DMS 273 treated with DMSO at 0.1 percent for 48 hours (cell line): Measurements from ENCODE around the gene MASP2.
A peak's percentile ranks its signal among the peaks of the same experiment; 100 is the strongest.
"Not testable (repeated sequence)": the region's sequence is repeated elsewhere in the genome, so short reads cannot be mapped to it uniquely, and the experiment has no call there.

ENCODE experiments used
- DNase-seq: peaks from one replicate; lab custom pipeline; 2025; lab: John Stamatoyannopoulos, UW

The MASP2 gene

DNA sequence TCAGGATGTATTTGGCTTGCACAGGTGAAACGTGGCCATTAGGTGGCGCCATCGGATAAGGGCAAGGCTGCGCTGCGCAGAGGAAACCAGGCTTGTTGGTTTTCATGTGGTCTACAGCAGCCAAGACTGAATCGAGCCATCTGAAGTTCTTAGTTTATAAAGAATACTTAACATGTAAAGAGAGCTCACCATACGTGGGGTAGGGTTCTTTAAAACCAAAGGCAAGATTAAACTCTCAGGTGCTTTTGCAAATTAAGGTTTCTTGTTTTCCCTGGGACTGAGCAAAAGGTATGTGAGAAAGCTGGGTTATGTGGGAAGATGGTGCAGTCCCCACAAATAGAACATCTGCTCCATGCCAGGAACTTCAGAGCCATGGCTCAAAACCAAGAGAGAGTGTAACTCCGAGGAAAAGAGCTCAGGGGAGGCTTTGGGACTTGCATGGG lies 9.3 kb downstream of the MASP2 start:
- peak; percentile 59 for DNase-seq

DNA sequence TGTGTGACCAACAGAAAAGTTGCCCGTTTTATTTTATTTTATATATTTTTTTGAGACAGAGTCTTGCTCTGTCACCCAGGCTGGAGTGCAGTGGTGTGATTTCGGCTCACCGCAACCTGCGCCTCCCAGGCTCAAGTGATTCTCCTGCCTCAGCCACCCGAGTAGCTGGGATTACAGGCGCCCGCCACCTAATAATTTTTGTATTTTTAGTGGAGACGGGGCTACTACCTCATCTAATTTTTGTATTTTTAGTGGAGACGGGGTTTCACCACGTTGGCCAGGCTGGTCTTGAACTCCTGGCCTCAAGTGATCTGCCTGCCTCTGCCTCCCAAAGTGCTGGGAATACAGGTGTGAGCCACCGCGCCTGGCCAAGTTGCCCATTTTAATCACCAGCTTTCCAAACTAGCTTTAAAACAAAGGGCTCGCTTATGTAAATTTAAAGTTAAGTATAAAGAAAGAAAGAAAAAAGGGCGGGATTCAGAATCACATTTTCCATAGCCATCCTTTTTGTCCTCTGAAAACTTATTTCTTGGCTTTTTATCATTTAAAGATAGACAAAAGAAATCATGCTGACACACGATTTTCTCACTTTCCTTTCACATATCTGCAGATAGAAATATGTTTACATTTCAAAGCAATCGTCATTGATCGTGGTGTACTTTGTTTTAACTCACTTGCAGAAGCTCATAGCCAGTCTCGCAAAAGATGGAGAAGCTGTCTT lies 9.9 kb downstream of the MASP2 start:
- not testable (repeated sequence) for DNase-seq

DNA sequence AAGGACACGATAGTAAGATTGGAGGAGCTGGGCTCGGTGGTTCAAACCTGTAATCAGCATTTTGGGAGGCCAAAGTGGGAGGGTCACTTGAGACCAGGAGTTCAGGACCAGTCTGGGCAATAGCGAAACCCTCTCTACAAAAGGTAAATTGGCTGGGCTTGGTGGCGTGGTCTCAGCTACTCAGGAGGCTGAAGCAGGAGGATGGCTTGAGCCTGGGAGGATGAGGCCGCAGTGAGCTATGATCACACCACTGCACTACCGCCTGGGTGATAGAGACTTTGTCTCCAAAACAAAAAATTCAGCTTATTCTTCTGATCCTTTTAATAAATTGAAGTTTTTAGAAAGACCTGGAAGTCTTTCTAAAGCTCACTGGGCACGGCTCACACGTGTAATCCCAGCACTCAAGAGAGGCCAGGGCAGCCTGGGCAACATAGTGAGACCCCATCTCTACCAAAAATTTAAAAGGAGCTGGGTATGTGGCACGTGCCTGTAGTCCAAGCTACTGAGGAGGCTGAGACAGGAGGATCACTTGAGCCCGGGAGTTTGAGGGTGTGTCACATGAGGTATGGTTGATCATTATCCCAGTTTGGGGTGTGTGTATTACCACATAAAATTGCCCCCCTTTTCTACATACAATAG lies 15.3 kb downstream of the MASP2 start:
- DNase-seq: no peak

DNA sequence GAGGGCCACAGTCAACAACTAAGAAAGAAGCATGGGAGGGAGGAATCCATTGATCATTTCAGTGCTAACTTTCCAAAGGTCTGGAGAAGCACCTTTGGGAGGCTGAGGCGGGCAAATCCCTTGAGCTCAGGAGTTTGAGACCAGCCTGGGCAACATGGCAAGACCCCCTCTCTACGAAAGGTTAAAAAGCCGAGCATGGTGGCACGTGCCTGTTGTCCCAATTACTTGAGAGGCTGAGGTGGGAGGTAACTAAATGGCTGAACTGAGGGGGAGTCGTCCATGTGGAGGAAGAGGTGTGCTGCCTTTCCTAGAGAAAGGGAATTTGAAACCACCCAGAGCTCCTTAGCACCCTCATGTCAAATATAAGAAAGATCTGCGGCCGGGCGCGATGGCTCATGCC lies 16.2 kb downstream of the MASP2 start:
- no peak for DNase-seq

DNA sequence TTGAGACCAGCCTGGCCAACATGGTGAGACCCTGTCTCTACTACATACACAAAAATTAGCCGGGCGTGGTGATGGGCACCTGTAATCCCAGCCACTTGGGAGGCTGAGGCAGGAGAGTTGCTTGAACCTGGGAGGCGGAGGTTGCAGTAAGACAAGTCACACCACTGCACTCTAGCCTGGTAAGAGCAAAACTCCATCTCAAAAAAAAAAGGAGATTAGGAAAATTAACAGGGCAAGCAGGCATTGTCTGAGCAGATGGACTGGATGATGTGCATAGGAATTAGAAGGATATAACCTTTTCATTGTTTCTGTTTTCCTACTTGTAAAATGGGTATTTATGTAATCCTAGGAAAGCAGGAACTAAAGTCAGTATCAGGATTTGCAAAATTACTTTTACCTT lies 19.0 kb downstream of the MASP2 start:
- DNase-seq: no peak

DNA sequence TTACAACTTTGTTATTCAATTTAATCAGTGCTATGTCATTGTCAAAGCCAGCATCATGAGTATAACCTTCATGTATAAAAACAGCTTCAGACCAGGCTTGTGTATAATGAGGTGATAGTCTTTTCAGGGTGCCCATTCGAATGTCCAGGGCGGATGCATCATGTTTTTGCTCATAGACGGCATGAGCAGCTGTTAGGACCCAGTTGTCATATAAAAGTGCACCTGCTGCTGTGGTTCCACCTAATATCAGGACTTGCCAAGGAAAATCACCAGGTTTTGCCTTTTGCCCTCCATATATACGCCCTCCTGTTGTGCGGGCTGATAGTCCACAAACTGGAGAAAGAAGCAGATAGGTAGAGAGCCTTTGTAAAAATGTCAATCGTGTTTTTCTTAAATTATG lies 19.7 kb downstream of the MASP2 start:
- DNase-seq: no peak

DNA sequence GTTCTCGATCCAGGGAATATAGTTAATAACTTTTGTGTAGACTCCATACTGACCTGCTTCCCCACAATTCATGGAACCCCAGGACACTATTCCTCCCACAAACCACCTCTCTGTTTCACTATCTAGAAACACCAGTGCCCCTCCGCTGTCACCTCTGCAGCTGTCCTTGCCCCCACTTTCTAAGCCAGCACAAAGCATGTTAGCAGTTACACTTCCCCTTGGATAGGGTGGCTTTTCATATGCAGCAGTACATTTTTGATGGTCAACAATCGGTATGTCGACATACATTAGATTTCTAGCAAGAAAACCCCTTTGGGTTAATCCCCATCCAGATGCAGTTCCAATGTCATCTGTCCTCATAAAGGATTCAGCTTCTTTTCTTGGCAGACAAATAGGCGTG lies 20.1 kb downstream of the MASP2 start:
- no peak for DNase-seq

DNA sequence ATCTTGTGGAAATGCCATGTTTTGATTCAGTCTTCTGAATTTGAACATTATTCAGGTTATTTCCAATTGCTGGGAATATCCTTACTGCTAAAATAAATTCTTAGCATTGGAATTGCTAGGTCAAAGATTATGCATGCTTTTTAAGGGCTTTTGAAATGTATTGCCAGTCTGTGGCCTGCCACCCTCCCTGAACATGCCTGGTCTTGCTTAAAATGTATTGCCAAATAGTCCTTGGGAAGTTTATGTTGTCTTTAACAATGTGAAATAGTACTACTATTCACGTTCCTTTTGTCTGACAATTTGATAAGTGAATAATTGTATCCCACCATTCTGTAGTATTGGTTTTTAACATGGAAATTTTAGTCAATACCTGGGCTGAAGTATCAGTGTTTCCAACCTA lies 21.0 kb downstream of the MASP2 start:
- DNase-seq: no peak

DNA sequence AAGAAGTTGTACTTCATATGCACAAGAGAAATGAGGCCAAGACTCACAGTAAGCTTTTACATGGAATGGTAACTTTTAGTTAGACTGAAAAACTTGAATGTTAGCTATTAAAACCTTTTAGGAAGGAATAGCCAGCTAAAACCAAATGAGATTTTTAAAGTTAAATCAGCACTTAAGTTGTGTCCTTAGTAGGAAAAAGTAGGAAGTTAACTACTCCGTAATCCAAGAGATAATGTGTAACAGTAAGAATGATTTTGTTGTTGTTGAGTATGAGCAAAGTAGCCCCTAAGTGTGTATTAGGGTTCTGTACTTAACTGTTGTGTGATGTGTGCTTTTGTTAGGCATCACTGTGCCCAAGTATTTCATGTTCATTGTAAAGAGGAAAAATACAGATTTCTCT lies 21.4 kb downstream of the MASP2 start:
- no peak for DNase-seq

DNA sequence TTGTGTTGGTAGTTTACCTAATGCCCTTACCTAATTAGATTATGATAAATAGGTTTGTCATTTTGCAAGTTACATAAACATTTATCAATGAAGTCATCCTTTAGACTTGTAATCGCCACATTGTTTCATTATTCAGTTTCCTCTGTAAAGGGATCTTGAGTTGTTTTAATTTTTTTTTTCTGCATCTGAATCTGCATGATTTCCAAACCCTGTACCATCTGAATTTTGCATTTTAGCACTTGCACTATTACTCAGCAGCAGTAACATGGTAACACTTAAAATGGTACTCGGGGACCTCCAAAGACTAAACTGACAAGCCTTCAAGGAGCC lies 22.2 kb downstream of the MASP2 start:
- no peak for DNase-seq

DNA sequence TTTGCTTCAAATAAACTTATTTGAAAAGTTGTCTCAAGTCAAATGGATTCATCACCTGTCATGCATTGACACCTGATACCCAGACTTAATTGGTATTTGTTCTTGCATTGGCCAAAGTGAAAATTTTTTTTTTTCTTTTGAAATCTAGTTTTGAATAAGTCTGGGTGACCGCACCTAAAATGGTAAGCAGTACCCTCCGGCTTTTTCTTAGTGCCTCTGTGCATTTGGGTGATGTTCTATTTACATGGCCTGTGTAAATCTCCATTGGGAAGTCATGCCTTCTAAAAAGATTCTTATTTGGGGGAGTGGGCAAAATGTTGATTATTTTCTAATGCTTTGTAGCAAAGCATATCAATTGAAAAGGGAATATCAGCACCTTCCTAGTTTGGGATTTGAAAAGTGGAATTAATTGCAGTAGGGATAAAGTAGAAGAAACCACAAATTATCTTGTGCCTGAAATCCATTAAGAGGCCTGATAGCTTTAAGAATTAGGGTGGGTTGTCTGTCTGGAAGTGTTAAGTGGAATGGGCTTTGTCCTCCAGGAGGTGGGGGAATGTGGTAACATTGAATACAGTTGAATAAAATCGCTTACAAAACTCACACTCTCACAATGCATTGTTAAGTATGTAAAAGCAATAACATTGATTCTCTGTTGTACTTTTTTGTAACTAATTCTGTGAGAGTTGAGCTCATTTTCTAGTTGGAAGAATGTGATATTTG lies 22.7 kb downstream of the MASP2 start:
- DNase-seq: no peak

DNA sequence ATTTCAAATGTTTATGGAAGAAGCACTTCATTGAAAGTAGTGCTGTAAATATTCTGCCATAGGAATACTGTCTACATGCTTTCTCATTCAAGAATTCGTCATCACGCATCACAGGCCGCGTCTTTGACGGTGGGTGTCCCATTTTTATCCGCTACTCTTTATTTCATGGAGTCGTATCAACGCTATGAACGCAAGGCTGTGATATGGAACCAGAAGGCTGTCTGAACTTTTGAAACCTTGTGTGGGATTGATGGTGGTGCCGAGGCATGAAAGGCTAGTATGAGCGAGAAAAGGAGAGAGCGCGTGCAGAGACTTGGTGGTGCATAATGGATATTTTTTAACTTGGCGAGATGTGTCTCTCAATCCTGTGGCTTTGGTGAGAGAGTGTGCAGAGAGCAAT lies 23.8 kb downstream of the MASP2 start:
- no peak for DNase-seq

DNA sequence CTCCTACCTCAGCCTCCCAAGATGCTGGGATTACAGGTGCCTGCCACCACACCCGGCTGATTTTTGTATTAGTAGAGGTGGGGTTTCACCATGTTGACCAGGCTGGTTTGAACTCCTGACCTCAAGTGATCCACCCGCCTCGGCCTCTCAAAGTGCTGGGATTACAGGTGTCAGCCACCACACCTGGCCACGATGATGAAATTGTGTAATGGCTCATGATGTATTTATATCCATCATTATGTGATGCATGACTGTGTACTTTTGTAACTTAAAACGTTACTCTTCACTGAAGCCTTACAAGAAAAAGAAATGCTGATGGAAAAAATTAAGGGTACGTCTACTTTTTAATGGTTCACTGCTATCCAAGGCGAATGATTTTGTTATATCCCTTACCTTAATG lies 27.1 kb downstream of the MASP2 start:
- no peak for DNase-seq

DNA sequence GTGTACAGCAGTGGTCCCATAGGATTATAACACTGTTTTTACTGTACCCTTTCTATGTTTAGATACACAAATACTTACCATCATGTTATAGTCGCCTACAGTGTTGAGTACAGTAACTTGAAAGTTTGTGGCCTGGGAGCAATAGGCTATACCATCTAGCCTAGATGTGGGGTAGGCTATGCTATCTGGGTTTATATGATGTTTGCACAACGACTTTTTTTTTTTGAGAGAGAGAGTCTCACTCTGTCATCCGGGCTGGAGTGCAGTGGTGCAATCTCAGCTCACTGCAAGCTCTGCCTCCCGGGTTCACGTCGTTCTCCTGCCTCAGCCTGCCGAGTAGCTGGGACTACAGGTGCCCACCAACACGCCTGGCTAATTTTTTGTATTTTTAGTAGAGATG lies 27.7 kb downstream of the MASP2 start:
- DNase-seq: not testable (repeated sequence)

DNA sequence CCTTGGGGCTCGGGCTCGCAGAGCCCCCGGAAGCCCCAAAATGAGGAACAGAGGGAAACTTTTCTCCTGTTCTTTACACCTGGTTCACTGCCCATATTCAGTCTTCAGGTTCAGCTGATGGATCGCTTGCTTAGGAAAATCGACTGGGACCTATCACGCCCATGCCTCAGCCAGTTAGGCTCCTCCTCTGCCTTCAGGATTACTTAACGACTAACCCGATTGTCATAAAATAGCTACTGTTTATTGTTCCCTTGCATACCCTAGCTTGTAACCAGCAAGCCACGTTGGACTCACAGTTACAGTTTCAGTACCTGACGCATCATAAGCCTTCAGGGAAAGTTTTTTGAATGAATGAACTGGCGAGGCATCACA lies 33.9 kb downstream of the MASP2 start:
- DNase-seq: no peak

DNA sequence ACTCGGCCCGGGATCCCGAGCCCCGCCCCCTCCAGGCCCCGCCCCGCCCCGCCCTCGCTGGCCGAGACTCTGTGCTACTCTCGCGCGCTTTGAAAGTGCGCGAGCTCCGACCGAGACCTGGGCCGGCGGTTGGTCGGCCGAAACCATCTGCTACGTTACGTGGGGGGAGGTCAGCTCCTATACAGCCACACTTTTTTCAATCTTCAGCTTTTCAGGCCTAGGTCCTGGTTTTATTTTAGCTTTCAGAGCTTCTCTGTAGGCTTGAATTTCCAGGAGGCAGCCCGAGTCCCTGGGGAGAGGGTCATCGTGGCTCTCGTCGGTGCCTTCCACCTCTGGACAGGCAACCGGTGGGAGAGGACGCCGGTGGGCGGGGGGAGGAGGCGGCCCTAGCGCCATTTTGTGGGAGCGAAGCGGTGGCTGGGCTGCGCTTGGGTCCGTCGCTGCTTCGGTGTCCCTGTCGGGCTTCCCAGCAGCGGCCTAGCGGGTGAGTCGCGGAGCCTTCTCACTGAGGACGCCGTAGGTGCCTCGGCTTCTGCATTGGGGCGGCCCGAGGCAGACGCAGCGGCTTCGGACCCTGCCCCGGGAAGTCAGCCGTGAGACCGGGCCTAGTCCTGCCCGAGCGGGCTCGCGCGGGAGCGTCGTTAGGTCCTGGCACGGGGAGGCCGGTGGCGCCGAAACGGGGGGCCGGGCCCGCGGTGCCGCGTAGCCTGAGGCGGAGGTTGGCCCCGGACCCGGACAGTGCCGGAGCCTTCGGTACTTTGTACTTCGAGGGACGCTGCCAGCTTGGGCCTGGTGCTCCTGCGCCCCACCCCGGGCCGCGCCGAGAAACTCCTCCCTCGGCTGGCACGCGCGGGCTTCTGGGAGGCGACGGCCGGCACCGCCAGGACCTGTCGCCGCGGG lies 34.5 kb downstream of the MASP2 start, which contains the start of gene TARDBP:
TSS of gene TARDBP (plus strand) at position 395 of the 900 bp plus-strand sequence. CDS start 1,074 bp downstream, outside the sequence.
- DNase-seq: peak; percentile 88

DNA sequence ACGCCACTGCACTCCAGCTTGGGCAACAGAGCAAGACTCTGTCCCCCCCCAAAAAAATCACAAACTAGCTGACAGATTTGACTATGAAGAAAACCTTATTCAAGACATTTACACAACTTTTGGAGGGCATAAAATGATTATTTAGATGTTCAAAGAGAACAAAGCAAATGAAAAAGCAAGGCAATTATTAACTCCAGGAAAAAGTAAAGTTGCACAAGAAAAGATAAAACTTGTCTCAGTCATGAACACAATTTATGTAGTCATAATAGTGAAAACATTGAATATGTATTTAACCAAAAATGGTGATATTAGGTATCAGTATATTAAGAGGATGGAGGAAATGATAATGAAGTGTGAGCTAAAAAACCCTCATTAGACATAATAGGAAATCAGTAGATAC lies 46.5 kb downstream of the MASP2 start:
- no peak for DNase-seq

DNA sequence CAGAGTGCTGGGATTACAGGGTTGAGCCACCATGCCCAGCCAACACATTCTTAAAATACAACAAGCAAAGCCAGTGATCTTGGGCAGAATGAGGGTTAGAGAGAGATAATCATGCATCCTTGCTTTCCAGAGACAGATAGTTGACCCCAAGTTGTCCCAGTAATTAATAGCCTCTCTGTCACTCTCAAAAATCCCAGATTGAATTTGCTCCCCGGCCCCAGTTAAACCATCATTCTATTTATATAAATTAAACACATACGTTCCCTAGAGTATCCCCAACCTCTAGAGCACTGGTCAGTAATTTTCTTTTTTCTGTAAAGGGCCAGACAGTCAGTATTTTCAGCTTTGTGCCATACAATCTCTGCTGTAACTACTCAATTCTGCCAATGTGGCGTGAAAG lies 50.9 kb downstream of the MASP2 start:
- DNase-seq: no peak

DNA sequence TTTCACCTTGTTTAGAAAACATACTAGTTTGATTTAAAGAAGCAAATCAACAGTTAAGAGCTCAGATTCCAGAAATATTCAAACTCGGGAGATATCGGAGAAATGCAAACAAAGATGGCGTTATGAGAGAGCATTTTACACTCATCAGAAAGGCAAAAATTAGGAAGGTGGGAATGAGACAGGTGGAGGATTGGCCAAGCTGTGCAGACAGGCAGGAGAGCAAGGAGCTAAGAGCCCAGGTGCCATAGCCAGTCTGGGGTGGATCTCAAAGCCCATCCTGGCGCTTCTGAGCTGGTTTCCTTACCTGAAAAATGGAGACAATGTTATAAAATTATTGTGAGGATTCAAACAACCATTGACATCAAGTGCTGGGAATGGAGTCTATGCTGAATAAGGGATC lies 54.2 kb downstream of the MASP2 start:
- DNase-seq: no peak

DNA sequence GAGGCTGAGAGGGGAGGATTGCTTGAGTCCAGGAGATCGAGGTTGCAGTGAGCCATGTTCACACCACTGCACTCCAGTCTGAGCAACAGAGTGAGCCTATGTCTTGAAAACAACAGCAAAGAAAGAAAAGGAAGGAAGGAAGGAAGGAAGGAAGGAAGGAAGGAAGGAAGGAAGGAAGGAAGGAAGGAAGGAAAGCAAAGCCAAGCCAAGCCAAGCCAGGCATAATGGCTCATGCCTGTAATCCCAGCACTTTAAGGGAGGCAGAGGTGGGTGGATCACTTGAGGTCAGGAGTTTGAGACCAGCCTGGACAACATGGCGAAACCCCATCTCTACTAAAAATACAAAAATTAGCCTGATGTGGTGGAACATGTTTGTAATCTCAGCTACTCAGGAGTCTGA lies 55.0 kb downstream of the MASP2 start:
- DNase-seq: not testable (repeated sequence)

DNA sequence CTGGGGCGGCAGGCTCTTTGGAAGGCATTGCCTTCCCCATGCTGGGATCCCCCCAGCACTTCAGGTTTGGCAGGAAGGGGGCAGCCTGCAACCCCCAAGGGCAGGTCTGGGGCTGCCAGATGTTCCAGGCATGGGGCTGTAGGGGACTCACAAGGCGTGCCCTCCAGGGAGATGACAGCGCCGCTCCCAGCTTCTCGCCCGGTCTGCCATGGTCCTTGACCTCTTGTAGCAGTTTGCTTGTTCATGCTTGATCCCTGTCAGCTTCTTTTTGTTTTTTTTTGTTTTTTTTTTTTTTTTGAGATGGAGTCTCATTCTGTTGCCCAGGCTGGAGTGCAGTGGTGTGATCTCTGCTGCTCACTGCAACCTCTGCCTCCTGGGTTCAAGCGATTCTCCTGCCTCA lies 56.2 kb downstream of the MASP2 start:
- DNase-seq: no peak

DNA sequence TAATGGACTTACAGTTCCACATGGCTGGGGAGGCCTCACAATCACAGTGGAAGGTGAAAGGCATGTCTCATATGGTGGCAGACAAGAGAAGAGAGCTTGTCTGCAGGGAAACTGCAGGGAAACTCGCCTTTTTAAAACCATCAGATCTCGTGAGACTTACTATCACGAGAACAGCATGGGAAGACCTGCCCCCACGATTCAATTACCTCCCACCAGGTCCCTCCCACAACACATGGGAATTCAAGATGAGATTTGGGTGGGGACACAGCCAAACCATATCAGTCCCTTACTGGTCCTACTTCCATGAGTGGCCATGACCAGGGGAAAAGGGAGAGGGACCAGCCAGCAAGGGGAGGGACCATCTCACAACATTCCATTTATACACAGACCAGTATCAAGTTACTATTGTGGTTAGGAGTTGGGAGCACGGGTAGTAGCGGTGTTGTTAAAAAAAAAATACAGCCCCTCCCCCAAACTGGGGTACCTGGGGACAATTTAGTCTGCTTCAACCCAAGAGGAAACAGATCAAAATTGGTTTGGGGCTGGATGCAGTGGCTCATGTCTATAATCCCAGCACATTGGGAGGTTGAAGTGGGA lies 57.0 kb downstream of the MASP2 start:
- DNase-seq: not testable (repeated sequence)
